AG08395 (cell line): Measurements from ENCODE around the gene PCDHGB3.
A peak's percentile ranks its signal among the peaks of the same experiment; 100 is the strongest.
"Not testable (repeated sequence)": the region's sequence is repeated elsewhere in the genome, so short reads cannot be mapped to it uniquely, and the experiment has no call there.

Source experiments
- DNase-seq: peaks from one replicate; pipeline ENCODE4 v3.0.0; 2012; ENCODE audit warnings: mixed read lengths, low spot score

PCDHGB3 gene

DNA sequence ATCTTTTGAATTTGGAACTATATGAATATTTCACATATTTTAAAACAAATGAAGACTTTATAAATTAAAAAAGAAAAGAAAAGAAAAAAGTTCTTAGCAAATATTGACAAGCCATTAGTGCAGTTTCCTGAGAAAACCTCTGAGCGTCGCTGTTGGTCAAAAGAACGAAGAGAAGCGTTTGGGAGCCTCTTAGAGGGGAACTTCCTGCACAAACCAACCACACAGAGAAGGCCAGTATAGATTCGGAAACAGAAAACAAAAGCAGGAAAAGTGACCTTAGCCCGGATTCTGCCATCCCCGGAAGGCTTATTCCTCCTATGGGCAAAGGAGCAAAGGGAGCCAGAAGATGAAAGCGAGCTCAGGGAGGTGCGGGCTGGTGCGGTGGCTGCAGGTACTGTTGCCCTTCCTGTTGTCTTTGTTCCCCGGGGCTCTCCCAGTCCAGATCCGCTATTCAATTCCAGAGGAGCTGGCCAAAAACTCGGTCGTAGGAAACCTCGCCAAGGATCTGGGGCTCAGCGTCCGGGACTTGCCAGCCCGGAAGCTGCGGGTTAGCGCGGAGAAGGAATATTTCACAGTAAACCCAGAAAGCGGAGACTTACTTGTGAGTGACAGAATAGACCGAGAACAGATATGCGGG lies 10.1 kb upstream of the PCDHGB3 start, which contains the start of gene PCDHGB2:
PCDHGB2 (plus strand) TSS at position 205 of the 637 bp plus-strand sequence; CDS start at position 347, 142 bp downstream.
- DNase-seq: peak; percentile 58

DNA sequence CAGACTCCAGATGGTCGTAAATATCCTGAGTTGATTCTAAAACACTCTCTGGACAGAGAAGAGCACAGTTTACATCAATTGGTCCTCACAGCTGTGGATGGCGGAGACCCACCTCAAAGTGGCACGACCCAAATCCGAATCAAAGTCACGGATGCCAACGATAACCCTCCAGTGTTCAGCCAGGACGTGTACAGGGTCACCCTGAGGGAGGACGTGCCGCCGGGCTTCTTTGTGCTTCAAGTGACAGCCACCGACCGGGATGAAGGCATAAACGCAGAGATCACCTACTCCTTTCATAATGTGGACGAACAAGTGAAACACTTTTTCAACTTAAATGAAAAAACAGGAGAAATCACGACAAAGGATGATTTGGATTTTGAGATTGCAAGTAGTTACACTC lies 9.4 kb upstream of the PCDHGB3 start:
- no peak for DNase-seq

DNA sequence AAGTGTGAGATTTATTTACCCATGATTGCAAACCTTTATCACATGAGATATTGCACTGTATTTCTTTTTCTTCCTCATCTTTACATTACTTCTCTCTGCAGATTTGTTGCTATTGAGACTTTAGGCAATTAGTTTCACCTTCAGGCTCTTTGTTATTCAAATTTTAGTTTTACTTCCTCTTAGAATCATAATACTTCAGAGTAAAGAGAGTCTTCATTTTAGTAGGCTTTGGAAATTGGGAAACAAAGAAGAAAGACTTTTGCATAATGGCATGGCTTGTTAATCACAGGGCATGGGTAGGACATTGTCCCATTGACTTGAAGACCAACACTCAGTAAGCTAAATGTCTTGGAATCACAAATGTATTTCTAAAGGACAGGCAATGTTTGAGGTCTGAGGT lies 7.3 kb upstream of the PCDHGB3 start:
- DNase-seq: no peak

DNA sequence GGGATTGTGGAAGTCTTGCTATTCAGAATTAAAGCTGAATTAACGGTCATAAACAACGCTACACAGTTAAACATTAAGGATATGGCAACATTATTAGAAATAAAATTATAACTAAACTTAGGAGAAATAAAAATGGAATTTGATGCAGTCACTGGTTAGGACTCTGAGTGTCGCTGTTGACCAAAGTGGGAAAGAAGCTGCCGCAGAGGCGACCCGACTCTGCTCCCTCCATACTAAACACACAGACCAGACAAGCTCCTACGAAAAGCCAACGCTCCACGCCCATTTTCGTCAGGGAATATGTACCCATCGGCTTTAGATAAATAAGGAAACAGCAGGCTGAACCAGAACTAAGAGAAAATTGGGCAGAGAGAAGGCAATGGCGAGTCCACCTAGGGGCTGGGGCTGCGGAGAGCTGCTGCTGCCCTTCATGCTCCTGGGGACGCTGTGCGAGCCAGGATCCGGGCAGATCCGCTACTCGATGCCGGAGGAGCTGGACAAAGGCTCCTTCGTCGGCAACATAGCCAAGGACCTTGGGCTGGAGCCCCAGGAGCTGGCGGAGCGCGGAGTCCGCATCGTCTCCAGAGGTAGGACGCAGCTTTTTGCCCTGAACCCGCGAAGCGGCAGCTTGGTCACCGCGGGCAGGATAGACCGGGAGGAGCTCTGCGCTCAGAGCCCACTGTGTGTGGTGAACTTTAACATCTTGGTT lies 5.9 kb upstream of the PCDHGB3 start, which contains the start of gene PCDHGA5:
PCDHGA5 (plus strand) TSS at position 211 of the 709 bp plus-strand sequence; CDS start at position 380, 169 bp downstream.
- peak; percentile 44 for DNase-seq

DNA sequence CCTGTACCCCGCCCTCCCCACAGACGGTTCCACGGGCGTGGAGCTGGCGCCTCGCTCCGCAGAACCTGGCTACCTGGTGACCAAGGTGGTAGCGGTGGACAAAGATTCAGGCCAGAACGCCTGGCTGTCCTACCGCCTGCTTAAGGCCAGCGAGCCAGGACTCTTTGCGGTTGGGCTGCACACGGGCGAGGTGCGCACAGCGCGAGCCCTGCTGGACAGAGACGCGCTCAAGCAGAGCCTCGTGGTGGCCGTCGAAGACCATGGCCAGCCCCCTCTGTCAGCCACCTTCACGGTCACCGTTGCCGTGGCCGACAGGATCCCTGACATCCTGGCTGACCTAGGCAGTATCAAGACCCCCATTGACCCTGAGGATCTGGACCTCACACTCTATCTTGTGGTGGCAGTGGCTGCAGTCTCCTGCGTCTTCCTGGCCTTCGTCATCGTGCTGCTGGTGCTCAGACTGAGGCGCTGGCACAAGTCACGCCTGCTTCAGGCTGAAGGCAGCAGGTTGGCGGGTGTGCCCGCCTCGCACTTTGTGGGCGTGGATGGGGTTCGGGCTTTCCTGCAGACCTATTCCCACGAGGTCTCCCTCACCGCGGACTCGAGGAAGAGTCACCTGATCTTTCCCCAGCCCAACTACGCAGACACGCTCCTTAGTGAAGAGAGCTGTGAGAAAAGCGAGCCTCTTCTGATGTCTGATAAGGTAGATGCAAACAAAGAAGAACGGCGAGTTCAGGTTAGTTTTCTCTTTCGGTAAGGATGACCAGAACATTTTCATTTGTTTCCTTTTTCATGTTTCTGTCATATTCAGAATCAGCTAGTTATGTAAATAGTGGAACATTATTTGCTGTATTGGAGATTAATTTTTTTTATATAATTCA lies 3.8 kb upstream of the PCDHGB3 start:
- DNase-seq: no peak

DNA sequence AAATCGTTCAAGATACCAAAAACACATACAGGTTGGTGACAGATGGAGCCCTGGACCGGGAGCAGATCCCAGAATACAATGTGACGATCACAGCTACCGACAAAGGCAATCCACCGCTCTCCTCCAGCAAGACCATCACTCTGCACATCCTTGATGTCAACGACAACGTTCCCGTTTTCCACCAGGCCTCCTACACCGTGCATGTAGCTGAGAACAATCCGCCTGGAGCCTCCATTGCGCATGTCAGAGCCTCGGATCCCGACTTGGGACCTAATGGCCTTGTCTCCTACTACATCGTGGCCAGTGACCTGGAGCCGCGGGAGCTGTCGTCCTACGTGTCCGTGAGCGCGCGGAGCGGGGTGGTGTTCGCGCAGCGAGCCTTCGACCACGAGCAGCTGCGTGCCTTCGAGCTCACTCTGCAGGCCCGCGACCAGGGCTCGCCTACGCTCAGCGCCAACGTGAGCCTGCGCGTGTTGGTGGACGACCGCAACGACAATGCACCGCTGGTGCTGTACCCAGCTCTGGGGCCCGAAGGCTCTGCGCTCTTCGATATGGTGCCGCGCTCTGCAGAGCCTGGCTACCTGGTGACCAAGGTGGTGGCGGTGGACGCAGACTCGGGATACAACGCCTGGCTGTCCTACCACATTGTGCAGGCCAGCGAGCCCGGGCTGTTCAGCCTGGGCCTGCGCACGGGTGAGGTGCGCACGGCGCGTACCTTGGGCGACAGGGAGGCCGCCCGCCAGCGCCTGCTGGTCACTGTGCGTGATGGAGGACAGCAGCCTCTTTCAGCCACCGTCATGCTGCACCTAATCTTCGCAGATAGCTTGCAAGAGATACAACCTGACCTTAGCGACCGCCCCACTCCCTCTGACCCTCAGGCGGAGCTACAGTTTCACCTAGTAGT lies 1.8 kb downstream of the PCDHGB3 start:
- no peak for DNase-seq

DNA sequence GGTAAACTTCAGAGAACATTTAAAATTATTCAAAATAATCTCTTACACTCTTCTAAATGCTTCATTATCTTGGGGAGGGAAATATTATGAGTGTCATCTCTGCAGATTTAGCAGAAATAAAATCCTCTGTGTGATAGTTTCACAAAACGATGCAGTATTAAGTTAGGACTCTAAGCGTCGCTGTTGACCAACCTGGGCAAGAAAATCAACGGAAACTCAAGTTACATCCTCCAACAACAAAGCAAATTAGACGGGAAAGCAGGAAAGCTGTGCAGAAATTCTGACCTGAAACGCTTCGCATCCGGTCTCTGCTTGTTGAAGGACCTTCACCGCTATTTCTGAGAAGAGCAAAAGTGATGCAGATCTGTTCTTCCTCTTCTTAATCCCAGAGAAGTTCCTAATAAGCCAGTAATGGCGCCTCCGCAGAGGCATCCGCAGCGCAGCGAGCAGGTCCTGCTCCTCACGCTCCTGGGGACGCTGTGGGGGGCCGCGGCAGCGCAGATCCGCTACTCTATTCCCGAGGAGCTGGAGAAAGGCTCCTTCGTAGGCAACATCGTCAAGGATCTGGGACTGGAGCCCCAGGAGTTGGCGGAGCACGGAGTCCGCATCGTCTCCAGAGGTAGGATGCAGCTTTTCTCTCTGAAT lies 3.8 kb downstream of the PCDHGB3 start, which contains the start of gene PCDHGA6:
PCDHGA6 (plus strand) TSS at position 219 of the 645 bp plus-strand sequence; CDS start at position 412, 193 bp downstream.
- no peak for DNase-seq

DNA sequence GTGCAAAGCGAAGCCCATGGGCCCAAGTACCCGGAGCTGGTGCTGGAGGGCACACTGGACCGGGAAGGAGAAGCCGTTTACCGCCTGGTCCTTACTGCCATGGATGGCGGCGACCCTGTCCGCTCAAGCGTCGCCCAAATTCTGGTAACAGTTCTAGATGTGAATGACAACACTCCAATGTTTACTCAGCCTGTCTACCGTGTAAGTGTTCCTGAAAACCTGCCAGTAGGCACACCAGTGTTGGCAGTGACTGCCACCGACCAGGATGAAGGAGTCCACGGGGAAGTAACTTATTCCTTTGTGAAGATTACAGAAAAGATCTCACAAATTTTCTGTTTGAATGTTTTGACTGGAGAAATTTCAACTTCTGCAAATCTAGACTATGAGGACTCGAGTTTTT lies 4.6 kb downstream of the PCDHGB3 start:
- DNase-seq: no peak

DNA sequence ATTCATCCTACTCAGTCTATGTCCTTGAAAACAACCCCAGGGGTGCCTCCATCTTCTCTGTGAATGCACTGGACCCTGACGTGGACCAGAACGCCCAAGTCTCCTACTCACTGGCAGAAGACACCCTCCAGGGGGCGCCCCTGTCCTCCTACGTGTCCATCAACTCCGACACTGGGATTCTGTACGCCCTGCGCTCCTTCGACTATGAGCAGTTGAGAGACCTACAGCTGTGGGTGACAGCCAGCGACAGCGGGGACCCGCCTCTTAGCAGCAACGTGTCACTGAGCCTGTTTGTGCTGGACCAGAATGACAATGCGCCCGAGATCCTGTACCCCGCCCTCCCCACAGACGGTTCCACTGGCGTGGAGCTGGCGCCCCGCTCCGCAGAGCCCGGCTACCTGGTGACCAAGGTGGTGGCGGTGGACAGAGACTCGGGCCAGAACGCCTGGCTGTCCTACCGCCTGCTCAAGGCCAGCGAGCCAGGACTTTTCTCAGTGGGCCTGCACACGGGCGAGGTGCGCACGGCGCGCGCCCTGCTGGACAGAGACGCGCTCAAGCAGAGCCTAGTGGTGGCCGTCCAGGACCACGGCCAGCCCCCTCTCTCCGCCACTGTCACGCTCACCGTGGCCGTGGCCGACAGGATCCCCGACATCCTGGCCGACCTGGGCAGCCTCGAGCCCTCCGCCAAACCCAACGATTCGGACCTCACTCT lies 5.6 kb downstream of the PCDHGB3 start:
- not testable (repeated sequence) for DNase-seq

DNA sequence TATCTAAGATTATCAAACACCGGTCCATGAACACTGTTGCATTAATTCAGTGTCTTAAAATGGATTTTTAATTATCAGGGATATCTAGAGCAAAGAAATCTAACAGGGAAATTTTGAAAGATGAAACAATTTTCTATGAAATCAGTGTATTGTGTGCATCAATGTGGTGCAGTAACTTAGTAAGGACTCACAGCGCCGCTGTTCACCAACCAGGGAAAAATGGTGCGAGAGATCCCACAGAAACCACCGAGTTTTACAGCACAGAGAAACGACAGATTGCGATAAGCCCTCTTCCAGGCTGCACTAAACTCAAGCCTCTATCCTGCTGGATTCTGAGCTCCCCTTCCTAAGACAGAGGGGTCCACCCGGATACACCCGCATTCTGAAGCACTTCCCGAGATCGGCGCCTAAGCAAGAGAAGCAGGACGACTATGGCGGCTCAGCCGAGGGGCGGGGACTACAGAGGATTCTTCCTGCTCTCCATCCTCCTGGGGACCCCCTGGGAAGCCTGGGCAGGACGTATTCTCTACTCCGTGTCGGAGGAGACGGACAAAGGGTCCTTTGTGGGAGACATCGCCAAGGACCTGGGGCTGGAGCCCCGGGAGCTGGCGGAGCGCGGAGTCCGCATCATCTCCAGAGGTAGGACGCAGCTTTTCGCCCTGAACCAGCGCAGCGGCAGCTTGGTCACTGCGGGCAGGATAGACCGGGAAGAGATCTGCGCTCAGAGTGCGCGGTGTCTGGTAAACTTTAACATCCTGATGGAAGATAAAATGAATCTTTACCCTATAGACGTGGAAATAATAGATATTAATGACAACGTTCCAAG lies 12.6 kb downstream of the PCDHGB3 start, which contains the start of gene PCDHGA7:
PCDHGA7 (plus strand) TSS at position 274 of the 826 bp plus-strand sequence; CDS start at position 432, 158 bp downstream.
- peak; percentile 42 for DNase-seq

DNA sequence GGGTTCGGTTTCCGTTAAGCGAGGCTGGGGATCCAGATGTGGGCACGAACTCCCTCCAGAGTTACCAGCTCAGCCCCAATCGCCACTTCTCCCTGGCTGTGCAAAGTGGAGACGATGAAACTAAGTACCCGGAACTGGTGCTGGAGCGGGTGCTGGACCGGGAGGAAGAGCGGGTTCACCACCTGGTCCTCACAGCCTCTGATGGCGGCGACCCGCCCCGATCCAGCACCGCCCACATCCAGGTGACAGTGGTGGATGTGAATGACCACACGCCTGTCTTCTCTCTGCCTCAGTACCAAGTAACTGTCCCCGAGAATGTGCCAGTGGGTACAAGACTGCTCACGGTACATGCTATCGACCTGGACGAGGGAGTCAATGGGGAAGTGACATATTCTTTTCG lies 13.3 kb downstream of the PCDHGB3 start:
- DNase-seq: no peak

DNA sequence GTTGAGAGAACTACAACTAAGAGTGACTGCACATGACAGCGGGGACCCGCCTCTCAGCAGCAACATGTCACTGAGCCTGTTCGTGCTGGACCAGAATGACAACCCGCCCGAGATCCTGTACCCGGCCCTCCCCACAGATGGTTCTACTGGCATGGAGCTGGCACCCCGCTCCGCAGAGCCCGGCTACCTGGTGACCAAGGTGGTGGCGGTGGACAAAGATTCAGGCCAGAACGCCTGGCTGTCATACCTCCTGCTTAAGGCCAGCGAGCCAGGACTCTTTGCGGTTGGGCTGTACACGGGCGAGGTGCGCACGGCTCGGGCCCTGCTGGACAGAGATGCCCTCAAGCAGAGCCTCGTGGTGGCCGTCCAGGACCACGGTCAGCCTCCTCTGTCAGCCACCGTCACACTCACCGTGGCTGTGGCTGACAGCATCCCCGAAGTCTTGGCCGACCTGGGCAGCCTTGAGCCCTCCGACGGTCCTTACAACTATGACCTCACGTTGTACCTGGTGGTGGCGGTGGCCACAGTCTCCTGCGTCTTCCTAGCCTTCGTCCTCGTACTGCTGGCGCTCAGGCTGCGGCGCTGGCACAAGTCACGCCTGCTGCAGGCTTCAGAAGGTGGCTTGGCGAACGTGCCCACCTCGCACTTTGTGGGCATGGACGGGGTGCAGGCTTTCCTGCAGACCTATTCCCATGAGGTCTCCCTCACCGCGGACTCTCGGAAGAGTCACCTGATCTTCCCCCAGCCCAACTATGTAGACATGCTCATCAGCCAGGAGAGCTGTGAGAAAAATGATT lies 14.6 kb downstream of the PCDHGB3 start:
- no peak for DNase-seq

DNA sequence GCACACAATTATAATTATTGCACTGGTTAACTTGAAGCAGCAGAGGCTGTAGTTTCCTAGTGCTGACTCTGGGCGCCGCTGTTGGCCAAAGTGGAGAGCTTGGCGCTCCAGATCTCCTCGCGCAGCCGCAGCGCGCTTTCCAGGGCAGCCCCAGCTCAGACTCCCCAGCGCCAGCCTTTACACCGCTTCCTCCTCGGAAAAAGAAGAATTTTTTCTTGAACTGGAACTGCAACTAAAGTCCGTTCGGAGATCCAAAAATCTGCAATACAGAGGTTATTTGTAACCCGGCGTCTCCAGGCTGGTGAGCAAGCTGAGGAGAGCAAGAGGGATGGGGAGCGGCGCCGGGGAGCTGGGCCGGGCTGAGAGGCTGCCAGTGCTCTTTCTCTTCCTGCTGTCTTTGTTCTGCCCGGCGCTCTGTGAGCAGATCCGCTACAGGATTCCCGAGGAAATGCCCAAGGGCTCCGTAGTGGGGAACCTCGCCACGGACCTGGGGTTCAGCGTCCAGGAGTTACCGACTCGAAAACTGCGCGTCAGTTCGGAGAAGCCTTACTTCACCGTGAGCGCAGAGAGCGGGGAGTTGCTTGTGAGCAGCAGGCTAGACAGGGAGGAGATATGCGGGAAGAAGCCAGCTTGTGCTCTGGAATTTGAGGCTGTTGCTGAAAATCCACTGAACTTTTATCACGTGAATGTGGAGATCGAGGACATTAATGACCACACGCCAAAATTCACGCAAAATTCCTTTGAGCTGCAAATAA lies 17.7 kb downstream of the PCDHGB3 start, which contains the start of gene PCDHGB4:
PCDHGB4 (plus strand) TSS at position 142 of the 755 bp plus-strand sequence; CDS start at position 329, 187 bp downstream.
- peak; percentile 29 for DNase-seq

DNA sequence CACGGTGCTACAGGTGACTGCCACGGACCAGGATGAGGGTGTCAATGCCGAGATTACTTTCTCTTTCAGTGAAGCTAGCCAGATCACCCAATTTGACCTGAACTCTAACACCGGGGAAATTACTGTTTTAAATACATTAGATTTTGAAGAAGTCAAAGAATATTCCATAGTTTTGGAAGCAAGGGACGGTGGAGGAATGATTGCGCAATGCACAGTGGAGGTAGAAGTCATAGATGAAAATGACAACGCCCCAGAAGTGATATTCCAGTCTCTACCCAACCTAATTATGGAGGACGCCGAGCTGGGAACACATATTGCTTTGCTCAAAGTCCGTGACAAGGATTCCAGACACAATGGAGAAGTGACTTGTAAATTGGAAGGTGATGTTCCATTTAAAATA lies 18.6 kb downstream of the PCDHGB3 start:
- DNase-seq: no peak

DNA sequence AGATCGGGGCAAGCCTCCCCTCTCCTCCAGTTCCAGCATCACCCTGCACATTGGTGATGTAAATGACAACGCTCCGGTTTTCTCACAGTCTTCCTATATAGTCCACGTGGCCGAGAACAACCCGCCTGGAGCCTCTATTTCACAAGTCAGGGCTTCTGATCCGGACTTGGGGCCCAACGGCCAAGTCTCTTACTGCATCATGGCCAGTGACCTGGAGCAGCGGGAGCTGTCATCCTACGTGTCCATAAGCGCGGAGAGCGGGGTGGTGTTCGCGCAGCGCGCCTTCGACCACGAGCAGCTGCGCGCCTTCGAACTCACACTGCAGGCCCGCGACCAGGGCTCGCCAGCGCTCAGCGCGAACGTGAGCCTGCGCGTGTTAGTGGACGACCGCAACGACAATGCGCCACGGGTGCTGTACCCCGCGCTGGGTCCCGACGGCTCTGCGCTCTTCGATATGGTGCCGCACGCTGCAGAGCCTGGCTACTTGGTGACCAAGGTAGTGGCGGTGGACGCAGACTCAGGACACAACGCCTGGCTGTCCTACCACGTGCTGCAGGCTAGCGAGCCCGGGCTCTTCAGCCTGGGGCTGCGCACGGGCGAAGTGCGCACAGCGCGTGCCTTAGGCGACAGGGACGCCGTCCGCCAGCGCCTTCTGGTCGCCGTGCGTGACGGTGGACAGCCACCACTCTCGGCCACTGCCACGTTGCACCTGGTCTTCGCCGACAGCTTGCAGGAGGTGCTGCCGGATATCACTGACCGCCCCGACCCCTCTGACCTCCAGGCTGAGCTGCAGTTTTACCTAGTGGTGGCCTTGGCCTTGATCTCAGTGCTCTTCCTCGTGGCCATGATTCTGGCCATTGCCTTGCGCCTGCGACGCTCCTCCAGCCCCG lies 19.4 kb downstream of the PCDHGB3 start:
- DNase-seq: no peak
